H1 (cell line): ENCODE results near the gene MST1R.

Experiments used
- BRCA1 ChIP-seq: IDR thresholded peaks from 2 replicates; pipeline ENCODE4 v1.6.1; 2012; ENCODE audit warnings: low read depth, low read length, improper control_type of control experiment
- CBX5 ChIP-seq: fragments of 300-800, 300-1000 bp; sonication (generic); IDR thresholded peaks from 2 replicates; pipeline ENCODE4 v1.7.1; 2016; ENCODE audit warnings: antibody characterized with exemption, low read length, low read depth
- CTCF ChIP-seq, 3 experiments: IDR thresholded peaks; 1 replicate in 2 of 3; 2 replicates in 1 of 3; pipeline versions ENCODE4 v1.5.1 to v1.6.1; 2011; ENCODE audit warnings: low read length in 3 of 3, mild to moderate bottlenecking in 3 of 3, inconsistent platforms in 2 of 3, low read depth in 1 of 3, moderate library complexity in 1 of 3; ENCODE audit not compliant: insufficient read depth in 1 of 3; ENCODE audit errors: control extremely low read depth in 1 of 3
- E2F6 ChIP-seq: IDR thresholded peaks from 2 replicates; pipeline ENCODE4 v1.6.1; 2012; ENCODE audit warnings: inconsistent platforms
- EP300 ChIP-seq, 2 experiments: IDR thresholded peaks; 1 replicate in 1 of 2; 2 replicates in 1 of 2; pipeline ENCODE4 v1.6.1; 2011 to 2012; ENCODE audit warnings: low read depth in 2 of 2, low read length in 2 of 2, mild to moderate bottlenecking in 2 of 2, borderline replicate concordance in 1 of 2, inconsistent platforms in 1 of 2, moderate library complexity in 1 of 2
- EZH2 ChIP-seq: fragments of 200-600 bp; sonication (generic); IDR thresholded peaks from 2 replicates; pipeline ENCODE4 v1.7.1; 2012; ENCODE audit warnings: low read depth, mild to moderate bottlenecking, moderate library complexity, low read length, inconsistent platforms; ENCODE audit not compliant: severe bottlenecking
- MAX ChIP-seq: IDR thresholded peaks from 2 replicates; pipeline ENCODE4 v1.6.1; 2012; ENCODE audit warnings: inconsistent platforms
- POLR2A ChIP-seq, 2 experiments: IDR thresholded peaks; 1 replicate in 1 of 2; 2 replicates in 1 of 2; pipeline ENCODE4 v1.6.1; 2011; ENCODE audit warnings: low read depth in 2 of 2, low read length in 2 of 2, mild to moderate bottlenecking in 2 of 2; ENCODE audit errors: control extremely low read depth in 1 of 2
- RAD21 ChIP-seq, 2 experiments: IDR thresholded peaks in 1 of 2; conservative IDR thresholded peaks in 1 of 2; 2 replicates each; pipeline ENCODE4 v1.6.1; 2011; ENCODE audit warnings: low read depth in 2 of 2, low read length in 2 of 2, improper control_type of control experiment in 1 of 2, inconsistent platforms in 1 of 2, mild to moderate bottlenecking in 1 of 2, moderate library complexity in 1 of 2
- RBBP5 ChIP-seq: IDR thresholded peaks from 2 replicates; pipeline ENCODE4 v1.7.1; 2012; ENCODE audit warnings: low read depth, mild to moderate bottlenecking, inconsistent platforms, low read length, moderate library complexity, borderline replicate concordance
- RFX5 ChIP-seq: IDR thresholded peaks from 2 replicates; pipeline ENCODE4 v1.6.1; 2011; ENCODE audit warnings: low read depth, low read length, improper control_type of control experiment, borderline replicate concordance
- RXRA ChIP-seq: IDR thresholded peaks from 2 replicates; pipeline ENCODE4 v1.6.1; 2011; ENCODE audit warnings: low read depth, mild to moderate bottlenecking, low read length, moderate library complexity; ENCODE audit not compliant: insufficient read depth
- TCF12 ChIP-seq: IDR thresholded peaks from 2 replicates; pipeline ENCODE4 v1.6.1; 2011; ENCODE audit warnings: low read depth, mild to moderate bottlenecking, low read length
- ZNF274 ChIP-seq: IDR thresholded peaks from 2 replicates; pipeline ENCODE4 v1.7.0; 2012; ENCODE audit warnings: low read length, borderline replicate concordance; ENCODE audit errors: extremely low read depth

GRCh38 chr3:49901366-49902339 lies 2.0 kb downstream of the MST1R start:
- TF ChIP-seq EP300 (IDR thresholded peaks at IDR 0.05; ENCODE audit: borderline replicate concordance in 1 of 2, low read depth in 2 of 2, low read length in 2 of 2) = no peak
- TF ChIP-seq TCF12 = no peak
- TF ChIP-seq RXRA = no peak
- TF ChIP-seq RAD21 (IDR thresholded peaks at IDR 0.05 in 1 of 2, conservative IDR thresholded peaks at IDR 0.05 in 1 of 2; ENCODE audit: low read depth in 2 of 2, low read length in 2 of 2) = no peak
- no peak for TF ChIP-seq BRCA1
- TF ChIP-seq E2F6 = no peak
- no peak for TF ChIP-seq POLR2A (IDR thresholded peaks at IDR 0.05; ENCODE audit: control extremely low read depth in 1 of 2, low read depth in 2 of 2, low read length in 2 of 2)
- no peak for TF ChIP-seq RFX5
- TF ChIP-seq CBX5 = no peak
- TF ChIP-seq EZH2 = no peak
- TF ChIP-seq MAX = no peak
- TF ChIP-seq RBBP5 = no peak
- no peak for TF ChIP-seq ZNF274
- no peak for TF ChIP-seq CTCF (IDR thresholded peaks at IDR 0.05; ENCODE audit: control extremely low read depth in 1 of 3, insufficient read depth in 1 of 3, low read depth in 1 of 3, low read length in 3 of 3)
